Left ventricle myocardium inferior (tissue), 1 donor: ENCODE data around the gene SPATA32. TPM values are rescaled to one million over a fixed set of nuclear protein-coding genes. Genes with fewer than 3 reads are reported as not detected.

Experiments used
- DNase-seq: peaks from one replicate; pipeline ENCODE4 v3.0.0-alpha.2; 2020
- H3K27ac ChIP-seq: fragments of 200-600 bp; replicated peaks from 2 replicates; pipeline ENCODE4 v1.8.0; 2021
- H3K27me3 ChIP-seq: fragments of 200-600 bp; 2 replicates; pipeline ENCODE4 v1.8.0; 2021; ENCODE audit warnings: low read depth
- H3K36me3 ChIP-seq: fragments of 200-600 bp; 2 replicates; pipeline ENCODE4 v1.8.0; 2021
- H3K4me1 ChIP-seq: fragments of 200-600 bp; 2 replicates; pipeline ENCODE4 v1.8.0; 2021
- H3K4me3 ChIP-seq: fragments of 200-600 bp; 2 replicates; pipeline ENCODE4 v1.8.0; 2021; ENCODE audit warnings: mild to moderate bottlenecking, moderate library complexity
- H3K9me3 ChIP-seq: fragments of 200-600 bp; replicated peaks from 2 replicates; pipeline ENCODE4 v1.8.0; 2021
- CTCF ChIP-seq: fragments of 200-600 bp; IDR thresholded peaks from 2 replicates; pipeline ENCODE4 v1.8.0; 2021; ENCODE audit warnings: antibody characterized with exemption, mild to moderate bottlenecking, borderline replicate concordance
- intact Hi-C: fragments of 100-400 bp; cut with micrococcal nuclease; formaldehyde crosslinking; loops from one replicate; pipeline ENCODE4 v1.11.0; 2022
- total RNA-seq: library from RNA; stranded (reverse); fragmentation: NEBNext Ultra II Directional; extraction: Animal tissue kit (Norgen Biotek cat#: 25700); gene quantifications from one replicate; pipeline ENCODE4 v1.2.1, GENCODE V29; 2021
- donor health status: DM: no; HTN: yes; CAD: no; lungs with severe emphysema.

SPATA32 gene
- total RNA-seq, 1 donor from 2014 or later = not detected

GRCh38 chr17:45292696-45293412 lies 31.0 kb upstream of the SPATA32 start:
- peaks cover 18% of the 10 kb centered on the region for H3K36me3 ChIP-seq
- peaks cover 100% of the 10 kb centered on the region for H3K4me1 ChIP-seq
- no peak for TF ChIP-seq CTCF
- no peaks in the 10 kb centered on the region for H3K9me3 ChIP-seq
- no peak for DNase-seq
- H3K4me3 ChIP-seq = no peak overlapping the region
- H3K27me3 ChIP-seq = no peaks in the 10 kb centered on the region
- intact Hi-C loops = no loop called here
- peak overlapping the region; percentile 97 for H3K27ac ChIP-seq

- peaks cover 33% of the 10 kb centered on the region for H3K36me3 ChIP-seq
- H3K4me1 ChIP-seq = peaks cover 91% of the 10 kb centered on the region
- no peak for TF ChIP-seq CTCF
- peak; percentile 21 for DNase-seq
- no peaks in the 10 kb centered on the region for H3K9me3 ChIP-seq
- H3K27me3 ChIP-seq = no peaks in the 10 kb centered on the region
- peak overlapping the region; percentile 97 for H3K27ac ChIP-seq
- intact Hi-C loops = no loop called here
- no peak overlapping the region for H3K4me3 ChIP-seq
Measured at GRCh38 chr17:45291171-45291805, 29.4 kb upstream of the SPATA32 start.

GRCh38 chr17:45290269-45290765 lies 28.4 kb upstream of the SPATA32 start:
- Histone ChIP-seq H3K27ac (peak overlapping the region; percentile 97), H3K4me3 (no peak overlapping the region), H3K4me1 (peaks cover 86% of the 10 kb centered on the region), H3K36me3 (peaks cover 42% of the 10 kb centered on the region), H3K27me3 (no peaks in the 10 kb centered on the region), H3K9me3 (no peaks in the 10 kb centered on the region)
- TF ChIP-seq CTCF = no peak
- intact Hi-C loops = no loop called here
- no peak for DNase-seq

GRCh38 chr17:45289301-45290268 lies 27.7 kb upstream of the SPATA32 start:
- TF ChIP-seq CTCF = no peak
- no peak for DNase-seq

GRCh38 chr17:45288825-45289224 lies 26.9 kb upstream of the SPATA32 start:
- peaks cover 57% of the 10 kb centered on the region for H3K36me3 ChIP-seq
- intact Hi-C loops = no loop called here
- TF ChIP-seq CTCF = no peak
- peak; percentile 56 for DNase-seq
- no peaks in the 10 kb centered on the region for H3K27me3 ChIP-seq
- H3K27ac ChIP-seq = peak overlapping the region; percentile 97
- H3K9me3 ChIP-seq = no peaks in the 10 kb centered on the region
- no peak overlapping the region for H3K4me3 ChIP-seq
- peaks cover 86% of the 10 kb centered on the region for H3K4me1 ChIP-seq

More at GRCh38 chr17:45289301-45290268, 27.7 kb upstream of the SPATA32 start:
- peaks cover 49% of the 10 kb centered on the region for H3K36me3 ChIP-seq
- no peak overlapping the region for H3K4me3 ChIP-seq
- intact Hi-C loops = no loop called here
- peak overlapping the region; percentile 97 for H3K27ac ChIP-seq
- peaks cover 86% of the 10 kb centered on the region for H3K4me1 ChIP-seq
- no peaks in the 10 kb centered on the region for H3K27me3 ChIP-seq
- no peaks in the 10 kb centered on the region for H3K9me3 ChIP-seq
